WI38 (cell line): Measurements from ENCODE around the gene PCED1B.

ENCODE experiments used
- H3K4me3 ChIP-seq: 2 replicates; pipeline ENCODE4 v1.5.1; 2011; ENCODE audit warnings: low read depth, mild to moderate bottlenecking, control low read depth, low read length
- CTCF ChIP-seq: IDR thresholded peaks from 2 replicates; pipeline ENCODE4 v1.5.1; 2012; ENCODE audit warnings: low read depth, mild to moderate bottlenecking, control low read depth, low read length

Gene PCED1B

GRCh38 chr12:47079468-47079980 is at the start of gene PCED1B, which contains the start of gene AMIGO2:
Gene PCED1B, plus strand, starts transcription at chr12:47079621. Its CDS starts 155,443 bp downstream, at chr12:47235064.
Gene AMIGO2, minus strand, starts transcription at chr12:47079959. Its CDS starts 957 bp downstream, at chr12:47079002.
- peak; percentile 30 for TF ChIP-seq CTCF
- H3K4me3 ChIP-seq, result peak within 1 kb of the TSS; percentile 76

GRCh38 chr12:47029903-47030302 is 49.5 kb upstream of the PCED1B start:
- no peak overlapping the region for H3K4me3 ChIP-seq
- no peak for TF ChIP-seq CTCF

- H3K4me3 ChIP-seq, result no peak overlapping the region
- peak; percentile 30; the same call in 1 of the 2 replicates for TF ChIP-seq CTCF
Observed at GRCh38 chr12:47032644-47033043, 46.8 kb upstream of the PCED1B start.

- TF ChIP-seq CTCF, result no peak
- no peak overlapping the region for H3K4me3 ChIP-seq
Observed at GRCh38 chr12:47033081-47033480, 46.3 kb upstream of the PCED1B start.

- no peak overlapping the region for H3K4me3 ChIP-seq
- TF ChIP-seq CTCF, result no peak
Observed at GRCh38 chr12:47033789-47034555, 45.4 kb upstream of the PCED1B start.

GRCh38 chr12:47034661-47035060 is 44.8 kb upstream of the PCED1B start:
- TF ChIP-seq CTCF, result no peak
- no peak overlapping the region for H3K4me3 ChIP-seq

- TF ChIP-seq CTCF, result no peak
- H3K4me3 ChIP-seq, result no peak overlapping the region
Observed at GRCh38 chr12:47035484-47035883, 43.9 kb upstream of the PCED1B start.
